GM18907 (cell line): ENCODE data around the gene ATP6V1D.
"Not testable (repeated sequence)": the region's sequence is repeated elsewhere in the genome, so short reads cannot be mapped to it uniquely, and the experiment has no call there.

ENCODE experiments used
- ATAC-seq: cut with Tn5 transposase; IDR thresholded peaks from one replicate; pipeline ENCODE4 v1.9.1; 2021; ENCODE audit warnings: mild to moderate bottlenecking, moderate library complexity; ENCODE audit not compliant: unreplicated experiment

The ATP6V1D gene

GRCh38 chr14:67359775-67360469 lies at the start of gene ATP6V1D, which contains the start of gene EIF2S1:
Gene ATP6V1D (minus strand): TSS chr14:67359804. CDS start chr14:67359698, 106 bp downstream.
Gene EIF2S1 (plus strand): TSS chr14:67360328. CDS start chr14:67364768, 4,440 bp downstream.
- peak; percentile 90 for ATAC-seq

GRCh38 chr14:67408122-67408801 lies 48.7 kb upstream of the ATP6V1D start:
- ATAC-seq, result not testable (repeated sequence)

DNA sequence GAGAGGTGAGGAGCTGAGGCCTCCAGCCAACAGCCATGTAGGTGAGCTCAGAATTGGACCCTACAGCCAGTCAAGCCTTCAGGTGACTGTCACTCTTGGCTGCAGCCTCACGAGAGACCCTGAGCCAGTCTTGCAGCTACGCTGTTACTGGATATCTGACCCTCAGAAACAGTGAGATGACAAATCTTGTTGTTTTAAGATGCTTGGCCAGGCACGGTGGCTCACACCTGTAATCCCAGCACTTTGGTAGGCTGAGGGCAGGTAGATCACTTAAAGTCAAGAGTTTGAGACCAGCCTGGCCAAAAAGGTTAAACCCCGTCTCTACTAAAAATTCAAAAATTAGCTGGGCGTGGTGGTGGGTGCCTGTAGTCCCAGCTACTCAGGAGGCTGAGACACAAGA lies 46.2 kb upstream of the ATP6V1D start:
- no peak for ATAC-seq

DNA sequence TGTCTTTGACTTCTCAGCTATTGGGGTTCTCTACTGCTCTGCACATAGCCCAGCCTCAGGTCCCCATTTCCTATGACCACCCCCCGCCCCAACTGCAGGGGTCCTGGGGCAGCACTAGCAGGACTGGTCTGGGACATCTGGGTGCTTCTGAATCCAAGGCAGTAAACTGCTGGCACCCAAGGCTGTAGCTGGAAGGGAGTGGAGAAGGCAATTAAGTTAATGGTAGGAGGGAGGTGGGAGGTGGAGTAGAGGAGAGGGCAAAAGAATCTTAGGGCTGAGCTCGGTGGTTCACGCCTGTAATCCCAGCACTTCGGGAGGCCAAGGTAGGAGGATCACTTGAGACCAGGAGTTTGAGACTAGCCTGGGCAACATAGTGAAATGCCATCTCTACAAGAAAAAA lies 40.8 kb upstream of the ATP6V1D start:
- ATAC-seq, result no peak

DNA sequence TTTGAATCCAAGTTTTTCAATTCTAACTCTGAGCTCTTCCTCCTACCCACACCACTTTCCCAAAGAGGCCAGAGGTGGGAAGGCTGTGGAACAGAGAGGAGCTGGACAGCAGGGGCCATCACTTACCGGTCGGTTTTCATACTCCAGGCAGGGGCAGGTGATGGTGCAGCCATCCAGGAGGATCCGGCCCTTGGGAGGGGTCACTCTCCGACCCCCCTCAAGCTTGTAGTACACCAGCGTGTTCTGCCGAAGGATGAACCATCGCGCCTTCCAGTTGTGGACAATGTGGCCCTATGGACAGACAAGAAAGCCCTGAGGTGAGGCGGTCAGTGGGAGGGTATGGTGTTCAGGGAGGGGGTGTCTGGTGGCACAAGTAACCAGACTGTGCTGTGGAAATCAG lies 37.9 kb upstream of the ATP6V1D start:
- ATAC-seq, result no peak

- no peak for ATAC-seq
Measured at GRCh38 chr14:67396381-67396970, 36.9 kb upstream of the ATP6V1D start.

DNA sequence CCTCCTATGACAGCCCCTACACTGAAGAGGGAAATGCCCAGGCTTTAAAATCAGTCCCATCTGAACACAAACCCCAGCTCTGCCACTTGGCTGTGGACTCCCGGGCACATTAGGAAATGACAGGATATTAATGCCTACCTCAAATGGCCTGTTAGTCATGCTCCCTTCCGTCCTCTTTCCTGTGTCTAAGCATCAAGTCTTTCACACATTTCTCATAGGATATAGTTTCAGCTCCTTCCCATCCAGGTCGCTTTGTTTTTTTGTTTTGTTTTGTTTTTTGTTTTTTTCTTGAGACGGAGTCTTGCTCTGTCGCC lies 36.2 kb upstream of the ATP6V1D start:
- no peak for ATAC-seq

DNA sequence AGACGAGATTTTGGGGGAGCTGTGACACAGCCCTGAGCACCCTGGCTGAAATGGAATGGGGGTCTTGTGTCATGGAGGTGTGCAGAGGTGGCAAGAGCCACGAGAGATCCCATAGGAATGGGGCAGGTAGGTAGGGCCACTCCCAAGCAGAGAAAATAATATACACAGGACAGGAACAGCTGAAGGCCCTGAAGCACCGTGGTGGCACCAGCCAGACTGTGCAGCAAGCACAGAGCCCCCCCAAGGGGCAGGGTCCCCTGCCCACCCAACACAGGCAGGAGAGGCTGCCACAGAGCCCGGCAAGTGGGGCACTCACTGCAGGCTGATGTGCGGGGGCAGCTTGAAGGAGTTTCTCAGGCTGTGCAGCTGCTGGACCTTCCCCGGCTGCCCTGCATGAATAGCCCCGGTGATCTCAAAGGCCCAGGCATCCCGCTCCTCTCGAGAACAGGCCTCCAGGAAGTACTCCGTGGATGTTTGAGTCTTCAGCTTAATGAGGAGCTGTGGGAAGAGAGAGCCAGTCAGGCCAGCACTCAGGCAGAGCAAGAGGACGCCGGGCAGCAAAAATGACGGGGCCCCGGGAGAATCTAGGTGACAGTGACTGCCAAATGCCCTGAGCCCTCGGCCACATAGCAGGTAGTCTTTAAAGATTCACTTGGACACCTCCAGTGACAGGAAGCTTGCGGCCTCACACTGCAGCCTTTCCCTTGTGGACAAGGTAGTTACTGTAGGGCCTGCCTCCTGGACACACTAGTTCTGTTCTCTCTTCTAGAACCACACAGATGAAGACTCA lies 35.7 kb upstream of the ATP6V1D start:
- no peak for ATAC-seq

- ATAC-seq, result no peak
Measured at GRCh38 chr14:67393689-67394088, 34.1 kb upstream of the ATP6V1D start.

DNA sequence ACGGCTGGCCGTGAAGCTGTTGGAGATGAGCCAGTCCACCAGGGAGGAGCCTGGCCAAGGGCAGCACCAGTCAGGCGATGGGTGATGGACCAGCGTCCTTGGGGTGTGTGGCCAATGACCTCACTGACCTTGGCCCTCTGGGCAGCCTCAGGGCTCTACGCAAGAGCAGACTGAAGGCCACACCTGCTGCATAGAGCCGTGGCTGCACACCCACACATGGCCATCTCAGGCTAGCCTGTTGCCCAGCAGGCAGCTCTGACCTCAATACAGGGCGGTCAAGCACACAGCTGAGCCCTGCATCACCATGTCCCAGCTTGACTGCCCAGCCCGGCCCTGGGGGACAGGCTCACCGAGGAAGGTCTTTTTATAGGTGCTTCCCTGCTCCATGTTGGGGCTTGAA lies 33.2 kb upstream of the ATP6V1D start:
- no peak for ATAC-seq

GRCh38 chr14:67392123-67392522 lies 32.5 kb upstream of the ATP6V1D start:
- no peak for ATAC-seq

DNA sequence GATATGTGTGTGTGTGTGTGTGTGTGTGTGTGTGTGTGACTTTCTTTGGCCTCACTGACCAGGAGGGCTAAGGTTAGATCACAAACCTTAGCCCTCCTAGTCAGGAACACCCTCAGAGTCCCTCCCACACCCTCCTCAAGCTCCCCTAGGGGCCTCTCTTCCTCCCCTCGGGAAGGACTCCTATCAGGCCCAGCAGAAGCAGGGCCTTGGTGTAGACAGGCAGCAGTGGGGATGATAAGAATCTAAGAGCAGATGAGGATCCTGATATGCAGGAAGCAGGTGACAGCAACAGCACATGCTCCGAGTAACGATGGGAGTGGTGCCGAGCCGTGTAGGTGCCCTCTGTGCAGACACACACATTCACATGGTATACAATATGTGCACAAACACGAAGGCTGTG lies 31.7 kb upstream of the ATP6V1D start:
- ATAC-seq, result no peak

DNA sequence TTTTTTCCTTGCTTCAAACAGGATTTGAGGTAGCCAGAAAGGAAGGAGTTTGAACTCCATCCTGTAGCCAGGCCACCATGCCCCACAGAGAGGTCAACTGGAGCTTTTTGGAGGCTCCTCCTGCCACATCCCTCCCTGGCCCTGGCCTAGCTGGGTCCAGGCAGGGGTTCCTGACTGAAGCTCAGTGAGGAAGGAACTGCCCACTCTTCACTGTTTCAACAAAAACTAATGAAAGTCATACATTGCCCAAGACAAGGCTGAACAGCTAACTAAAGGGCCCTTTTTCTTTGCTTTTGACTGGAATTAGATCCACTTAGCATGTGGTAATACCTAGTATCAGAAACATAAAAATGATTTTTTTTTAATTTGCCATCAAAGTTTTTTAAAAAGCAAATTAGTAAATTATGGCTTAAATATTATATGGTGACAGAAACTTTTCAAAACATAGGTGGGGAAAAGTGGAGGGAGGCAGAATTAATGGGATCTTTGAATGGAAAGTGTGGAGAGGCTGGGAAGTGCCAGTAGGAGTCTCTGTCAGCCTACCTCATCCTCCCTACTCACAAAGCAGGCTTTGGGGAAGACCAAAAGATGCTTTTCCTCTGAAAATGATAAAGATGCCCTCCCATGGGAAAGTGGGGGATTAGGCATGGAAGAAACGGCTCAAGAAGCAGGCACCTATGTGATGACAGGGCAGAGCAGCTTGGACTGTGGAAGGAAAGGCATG lies 30.4 kb upstream of the ATP6V1D start:
- no peak for ATAC-seq

DNA sequence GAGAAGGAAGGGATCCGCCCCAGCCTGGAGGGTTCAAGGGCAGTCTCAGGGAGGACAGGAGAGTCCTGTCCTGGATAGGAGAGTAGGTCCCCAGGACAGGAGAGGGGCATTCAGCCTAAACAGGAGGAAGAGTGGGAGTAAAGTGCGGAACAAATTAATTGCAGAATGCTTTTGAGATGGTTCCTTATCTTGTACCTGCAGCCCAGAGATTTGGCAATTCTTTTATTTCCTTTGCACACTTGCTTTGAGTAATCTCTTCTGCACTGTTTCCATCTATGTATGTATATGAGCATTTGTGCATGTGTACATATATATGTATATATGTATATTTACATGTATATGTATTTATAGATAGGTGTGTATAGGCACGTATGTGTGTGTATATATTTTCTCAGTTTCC lies 29.7 kb upstream of the ATP6V1D start:
- ATAC-seq, result no peak

DNA sequence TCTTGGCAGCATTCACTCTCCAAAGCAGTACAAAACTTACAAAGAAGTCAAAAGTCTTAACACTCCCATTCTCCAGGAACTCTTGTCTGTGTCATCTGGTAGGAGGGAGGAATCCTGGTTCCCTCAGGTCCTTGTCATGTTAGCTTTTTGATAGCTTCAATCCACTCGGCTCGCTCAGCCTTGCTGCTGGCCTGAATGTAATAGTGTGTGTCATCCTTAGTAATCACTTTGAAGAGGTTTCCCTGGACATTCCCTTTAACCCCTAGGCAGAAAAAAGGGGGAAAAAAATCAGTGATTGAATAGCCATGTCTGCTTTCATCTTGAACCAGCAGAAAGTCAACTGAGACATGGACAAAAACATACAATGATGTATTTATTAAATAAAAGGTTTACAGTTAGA lies 27.6 kb upstream of the ATP6V1D start:
- no peak for ATAC-seq

DNA sequence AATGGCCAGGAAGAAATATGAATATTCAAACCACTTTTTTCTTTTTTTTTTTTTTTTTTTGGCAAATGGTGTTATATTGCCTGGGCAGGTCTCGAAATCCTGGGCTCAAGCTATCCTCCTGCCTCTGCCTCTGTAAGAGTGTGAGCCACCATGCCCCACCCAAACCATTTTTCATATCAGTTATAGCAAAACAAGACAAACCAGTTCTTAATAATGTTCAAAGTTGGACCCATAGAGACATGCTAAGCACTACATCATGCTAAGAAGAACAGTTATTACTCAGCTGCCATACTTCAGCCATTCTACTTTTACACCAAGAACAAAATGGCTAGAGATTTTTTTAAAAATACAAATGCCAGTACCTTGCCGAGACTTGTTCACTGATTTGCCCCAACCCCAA lies 26.0 kb upstream of the ATP6V1D start:
- ATAC-seq, result no peak

DNA sequence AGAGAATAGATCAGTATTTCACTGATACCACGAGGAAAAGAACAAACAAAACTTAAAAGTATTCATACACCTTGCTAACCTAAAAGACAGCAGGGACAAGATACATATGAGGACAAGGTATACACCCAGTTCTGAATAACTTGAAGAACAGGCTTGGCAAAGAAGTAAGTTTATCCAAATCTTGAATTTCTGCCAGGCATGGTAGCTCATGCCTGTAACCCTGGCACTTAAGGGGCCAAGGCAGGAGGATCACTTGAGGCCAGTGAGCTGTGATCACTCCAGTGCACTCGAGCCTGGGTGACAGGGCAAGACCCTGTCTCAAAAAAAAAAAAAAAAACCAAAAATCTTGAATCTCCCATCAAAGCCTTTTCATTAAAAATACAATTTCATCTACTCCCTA lies 25.5 kb upstream of the ATP6V1D start:
- ATAC-seq, result no peak

DNA sequence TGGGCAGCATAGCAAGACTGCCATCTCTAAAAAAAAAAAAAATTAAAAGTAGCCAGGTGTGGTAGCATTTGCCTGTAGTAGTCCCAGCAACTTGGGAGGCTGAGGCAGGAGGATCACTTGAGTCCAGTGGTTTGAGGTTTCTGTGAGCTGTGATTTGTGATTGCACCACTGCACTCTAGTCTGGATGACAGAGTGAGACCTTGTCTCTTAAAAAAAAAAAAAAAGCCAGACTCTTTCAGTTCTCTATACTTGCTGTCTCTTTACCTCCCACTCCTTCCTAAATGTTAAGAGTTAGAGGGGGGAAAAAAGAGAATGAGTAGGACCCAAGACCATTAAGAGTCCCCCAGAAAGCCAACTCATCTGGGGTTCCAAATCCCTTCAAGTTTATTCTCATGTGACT lies 18.3 kb upstream of the ATP6V1D start:
- no peak for ATAC-seq

- peak; percentile 62 for ATAC-seq
Measured at GRCh38 chr14:67373347-67373746, 13.7 kb upstream of the ATP6V1D start.

- no peak for ATAC-seq
Measured at GRCh38 chr14:67372833-67373232, 13.2 kb upstream of the ATP6V1D start.
